Measurements from ENCODE around the gene SHISA6.

Gene SHISA6

GRCh38 chr17:11330006-11330405 is 89.0 kb downstream of the SHISA6 start:
- Mint-ChIP-seq H3K9me3 (peaks cover 4% of the 10 kb centered on the region), H3K36me3 (no peaks in the 10 kb centered on the region), H3K4me3 (no peak overlapping the region), H3K27me3 (no peaks in the 10 kb centered on the region), H3K4me1 (no peaks in the 10 kb centered on the region), H3K27ac (no peak overlapping the region)
- DNase-seq = no peak
- CTCF ChIA-PET = no interaction called here

- no peak overlapping the region for H3K4me3 Mint-ChIP-seq
- H3K9me3 Mint-ChIP-seq = peaks cover 4% of the 10 kb centered on the region
- no peaks in the 10 kb centered on the region for H3K36me3 Mint-ChIP-seq
- CTCF ChIA-PET = no interaction called here
- no peak overlapping the region for H3K27ac Mint-ChIP-seq
- H3K4me1 Mint-ChIP-seq = no peaks in the 10 kb centered on the region
- DNase-seq = no peak
- H3K27me3 Mint-ChIP-seq = no peaks in the 10 kb centered on the region
Observed at GRCh38 chr17:11330826-11331225, 89.8 kb downstream of the SHISA6 start.

GRCh38 chr17:11331547-11332513 is 90.8 kb downstream of the SHISA6 start:
- Mint-ChIP-seq H3K4me1 (no peaks in the 10 kb centered on the region), H3K9me3 (peaks cover 3% of the 10 kb centered on the region), H3K27ac (no peak overlapping the region), H3K27me3 (no peaks in the 10 kb centered on the region), H3K36me3 (no peaks in the 10 kb centered on the region), H3K4me3 (no peak overlapping the region)
- CTCF ChIA-PET = no interaction called here
- no peak for DNase-seq

GRCh38 chr17:11332706-11333105 is 91.7 kb downstream of the SHISA6 start:
- H3K4me3 Mint-ChIP-seq = no peak overlapping the region
- DNase-seq = no peak
- CTCF ChIA-PET = no interaction called here
- H3K27ac Mint-ChIP-seq = no peak overlapping the region
- no peaks in the 10 kb centered on the region for H3K36me3 Mint-ChIP-seq
- H3K9me3 Mint-ChIP-seq = peaks cover under 1% of the 10 kb centered on the region
- no peaks in the 10 kb centered on the region for H3K4me1 Mint-ChIP-seq
- no peaks in the 10 kb centered on the region for H3K27me3 Mint-ChIP-seq

GRCh38 chr17:11334493-11334892 is 93.5 kb downstream of the SHISA6 start:
- Mint-ChIP-seq H3K27me3 (no peaks in the 10 kb centered on the region), H3K9me3 (peaks cover 2% of the 10 kb centered on the region), H3K4me3 (no peak overlapping the region), H3K4me1 (no peaks in the 10 kb centered on the region), H3K27ac (no peak overlapping the region), H3K36me3 (no peaks in the 10 kb centered on the region)
- no peak for DNase-seq
- CTCF ChIA-PET = no interaction called here

- H3K27ac Mint-ChIP-seq = no peak overlapping the region
- no peaks in the 10 kb centered on the region for H3K36me3 Mint-ChIP-seq
- DNase-seq = no peak
- CTCF ChIA-PET = no interaction called here
- peaks cover 7% of the 10 kb centered on the region for H3K9me3 Mint-ChIP-seq
- no peak overlapping the region for H3K4me3 Mint-ChIP-seq
- no peaks in the 10 kb centered on the region for H3K4me1 Mint-ChIP-seq
- H3K27me3 Mint-ChIP-seq = no peaks in the 10 kb centered on the region
Observed at GRCh38 chr17:11336290-11336689, 95.3 kb downstream of the SHISA6 start.

GRCh38 chr17:11340803-11341202 is 99.8 kb downstream of the SHISA6 start:
- no peaks in the 10 kb centered on the region for H3K36me3 Mint-ChIP-seq

GRCh38 chr17:11342138-11342537 is 101.1 kb downstream of the SHISA6 start:
- CTCF ChIA-PET = no interaction called here
- Mint-ChIP-seq H3K9me3 (peaks cover 9% of the 10 kb centered on the region), H3K4me3 (no peak overlapping the region)

More at GRCh38 chr17:11340803-11341202, 99.8 kb downstream of the SHISA6 start:
- CTCF ChIA-PET = no interaction called here
- Mint-ChIP-seq H3K9me3 (peaks cover 9% of the 10 kb centered on the region), H3K27ac (no peak overlapping the region), H3K4me1 (no peaks in the 10 kb centered on the region), H3K27me3 (no peaks in the 10 kb centered on the region), H3K4me3 (no peak overlapping the region)
- no peak for DNase-seq

GRCh38 chr17:11349106-11349505 is 108.1 kb downstream of the SHISA6 start:
- CTCF ChIA-PET = no interaction called here
- no peak overlapping the region for H3K4me3 Mint-ChIP-seq
- H3K36me3 Mint-ChIP-seq = no peaks in the 10 kb centered on the region
- H3K4me1 Mint-ChIP-seq = no peaks in the 10 kb centered on the region
- H3K27ac Mint-ChIP-seq = no peak overlapping the region
- DNase-seq = no peak
- no peaks in the 10 kb centered on the region for H3K27me3 Mint-ChIP-seq
- H3K9me3 Mint-ChIP-seq = peaks cover 17% of the 10 kb centered on the region

More at GRCh38 chr17:11342138-11342537, 101.1 kb downstream of the SHISA6 start:
- Mint-ChIP-seq H3K27ac (no peak overlapping the region), H3K36me3 (no peaks in the 10 kb centered on the region), H3K4me1 (no peaks in the 10 kb centered on the region), H3K27me3 (no peaks in the 10 kb centered on the region)
- no peak for DNase-seq

GRCh38 chr17:11351479-11351878 is 110.5 kb downstream of the SHISA6 start:
- no peaks in the 10 kb centered on the region for H3K4me1 Mint-ChIP-seq
- H3K27ac Mint-ChIP-seq = no peak overlapping the region
- no peaks in the 10 kb centered on the region for H3K27me3 Mint-ChIP-seq
- peaks cover 27% of the 10 kb centered on the region for H3K9me3 Mint-ChIP-seq
- H3K4me3 Mint-ChIP-seq = no peak overlapping the region
- CTCF ChIA-PET = no interaction called here
- DNase-seq = no peak
- H3K36me3 Mint-ChIP-seq = no peaks in the 10 kb centered on the region

- H3K27ac Mint-ChIP-seq = no peak overlapping the region
- H3K4me3 Mint-ChIP-seq = no peak overlapping the region
- no peaks in the 10 kb centered on the region for H3K4me1 Mint-ChIP-seq
- CTCF ChIA-PET = no interaction called here
- no peaks in the 10 kb centered on the region for H3K27me3 Mint-ChIP-seq
- peaks cover 30% of the 10 kb centered on the region for H3K9me3 Mint-ChIP-seq
- no peak for DNase-seq
- H3K36me3 Mint-ChIP-seq = no peaks in the 10 kb centered on the region
Observed at GRCh38 chr17:11353601-11354000, 112.6 kb downstream of the SHISA6 start.

- CTCF ChIA-PET = no interaction called here
- H3K36me3 Mint-ChIP-seq = no peaks in the 10 kb centered on the region
- H3K4me1 Mint-ChIP-seq = no peaks in the 10 kb centered on the region
- no peak for DNase-seq
- no peaks in the 10 kb centered on the region for H3K27me3 Mint-ChIP-seq
- H3K9me3 Mint-ChIP-seq = peaks cover 27% of the 10 kb centered on the region
- H3K27ac Mint-ChIP-seq = no peak overlapping the region
- no peak overlapping the region for H3K4me3 Mint-ChIP-seq
Observed at GRCh38 chr17:11356371-11356770, 115.4 kb downstream of the SHISA6 start.

GRCh38 chr17:11363565-11364117 is 122.6 kb downstream of the SHISA6 start:
- no peak overlapping the region for H3K4me3 Mint-ChIP-seq
- DNase-seq = no peak
- H3K27me3 Mint-ChIP-seq = no peaks in the 10 kb centered on the region
- H3K27ac Mint-ChIP-seq = no peak overlapping the region
- H3K4me1 Mint-ChIP-seq = no peaks in the 10 kb centered on the region
- CTCF ChIA-PET = no interaction called here
- peaks cover 6% of the 10 kb centered on the region for H3K9me3 Mint-ChIP-seq
- H3K36me3 Mint-ChIP-seq = no peaks in the 10 kb centered on the region

- Mint-ChIP-seq H3K27ac (no peak overlapping the region), H3K9me3 (peaks cover 5% of the 10 kb centered on the region), H3K36me3 (no peaks in the 10 kb centered on the region), H3K27me3 (no peaks in the 10 kb centered on the region), H3K4me3 (no peak overlapping the region), H3K4me1 (no peaks in the 10 kb centered on the region)
- no peak for DNase-seq
- CTCF ChIA-PET = no interaction called here
Observed at GRCh38 chr17:11366272-11366850, 125.3 kb downstream of the SHISA6 start.

- Mint-ChIP-seq H3K36me3 (no peaks in the 10 kb centered on the region), H3K27me3 (no peaks in the 10 kb centered on the region), H3K9me3 (peaks cover 10% of the 10 kb centered on the region)
Observed at GRCh38 chr17:11369575-11369974, 128.6 kb downstream of the SHISA6 start.

More at GRCh38 chr17:11369575-11369974, 128.6 kb downstream of the SHISA6 start:
- CTCF ChIA-PET = no interaction called here
- Mint-ChIP-seq H3K4me3 (no peak overlapping the region), H3K27ac (no peak overlapping the region), H3K4me1 (no peaks in the 10 kb centered on the region)
- DNase-seq = no peak
